Measurements from ENCODE around the gene CD8B.
"Not testable (repeated sequence)": the region's sequence is repeated elsewhere in the genome, so short reads cannot be mapped to it uniquely, and the experiment has no call there.

Gene CD8B

DNA sequence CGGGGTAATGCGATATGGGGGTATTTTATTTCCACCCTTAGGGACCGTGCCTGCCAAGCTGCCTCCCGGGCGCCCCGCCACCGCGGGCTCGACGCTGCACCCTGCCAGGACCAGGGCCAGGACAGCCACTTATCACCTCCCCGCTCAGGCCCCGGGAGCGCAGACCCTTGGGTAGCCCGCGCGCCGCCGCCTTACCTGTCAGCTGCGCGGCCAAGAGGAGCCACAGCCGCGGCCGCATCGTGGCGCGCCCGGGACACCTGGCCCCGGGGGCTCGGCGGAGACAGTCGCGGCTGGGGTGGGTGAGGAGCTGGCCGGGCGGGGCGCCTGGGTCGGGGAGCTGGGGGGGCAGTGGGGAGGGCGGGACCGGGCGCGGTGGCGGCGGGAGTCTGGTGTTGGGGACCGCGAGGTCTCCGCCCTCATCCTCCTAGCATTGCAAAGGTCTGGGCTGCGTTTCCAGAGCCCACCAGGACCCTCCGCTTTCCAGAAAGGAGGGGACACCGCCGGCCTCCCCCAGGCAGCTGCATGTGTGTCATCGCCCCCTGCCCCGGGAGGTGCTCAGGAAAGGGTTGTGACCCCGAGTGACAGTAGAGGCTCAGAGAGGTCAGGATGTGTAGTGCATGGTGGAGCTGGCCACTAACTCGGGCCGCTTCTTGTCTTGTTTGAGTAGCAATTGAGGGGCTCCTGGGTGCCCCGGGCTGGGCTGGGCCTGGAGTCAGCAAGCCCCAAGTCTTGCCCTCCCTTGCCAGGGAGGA, at the start of gene CD8B:
Gene CD8B, minus strand, starts transcription at position 259 of the 752 bp plus-strand sequence. Its CDS starts 21 bp downstream, at position 238.
- peak within 1 kb of the TSS; percentile 8 for H3K4me3 ChIP-seq (ENCODE audit: low read depth, low read length)

- not testable (repeated sequence) for H3K4me3 ChIP-seq (ENCODE audit: low read depth, low read length)
Measured at GRCh38 chr2:86905868-86906267, 44.2 kb upstream of the CD8B start.

DNA sequence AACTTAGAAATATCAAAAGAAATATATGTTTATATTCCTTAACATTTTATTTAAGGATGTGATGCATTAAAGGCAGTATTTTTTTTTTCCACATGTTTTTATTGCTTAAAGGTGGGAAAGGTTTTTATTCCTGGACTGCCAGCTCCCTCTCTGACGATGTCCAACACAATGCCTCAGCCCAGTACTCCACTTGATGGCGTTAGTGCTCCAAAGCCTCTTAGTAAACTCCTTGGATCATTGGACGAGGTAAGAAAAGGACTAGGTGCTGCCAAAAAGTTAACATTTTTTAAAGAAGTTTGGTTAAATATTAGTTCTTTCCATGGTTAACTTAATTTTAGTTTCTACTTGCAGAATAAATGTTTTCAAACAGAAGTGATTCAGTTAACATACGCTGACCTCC, 39.0 kb upstream of the CD8B start:
- H3K4me3 ChIP-seq (ENCODE audit: low read depth, low read length) = not testable (repeated sequence)

DNA sequence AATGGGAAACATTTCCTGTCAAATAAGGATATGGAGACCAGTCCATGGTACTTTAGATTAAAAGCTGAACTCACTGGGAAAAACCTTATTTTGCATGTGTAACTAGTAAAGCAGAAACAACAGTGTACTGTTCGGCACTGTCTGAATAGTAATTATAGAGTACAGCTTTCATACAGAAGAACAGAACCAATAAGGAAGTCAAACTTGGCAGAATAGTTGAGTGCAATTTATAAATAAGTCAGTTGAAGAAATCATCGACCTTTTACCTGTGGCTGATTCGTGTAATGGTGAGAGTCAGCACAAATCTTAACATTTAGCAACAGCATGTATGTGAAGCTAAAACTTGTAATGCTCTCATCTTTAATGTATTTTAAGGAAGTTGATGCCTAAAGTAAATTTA, 24.3 kb upstream of the CD8B start:
- H3K4me3 ChIP-seq (ENCODE audit: low read depth, low read length) = not testable (repeated sequence)

DNA sequence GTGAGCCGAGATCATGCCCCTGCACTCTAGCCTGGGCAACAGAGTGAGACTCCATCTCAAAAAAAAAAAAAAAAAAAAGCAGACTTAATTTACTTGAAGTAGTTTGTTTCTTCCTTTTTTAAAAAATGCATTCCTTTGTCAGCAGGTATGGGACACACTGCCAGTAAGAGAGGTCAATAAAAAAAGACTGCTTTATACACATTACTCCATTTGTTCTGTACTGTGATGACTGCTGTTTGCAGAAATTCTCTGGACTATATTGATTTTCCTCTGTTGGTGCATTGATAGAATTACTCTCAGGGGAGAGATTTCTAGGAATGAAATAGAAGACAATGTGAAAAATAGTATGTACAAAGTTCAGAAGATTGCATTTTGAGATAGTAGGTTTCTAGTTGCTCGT, 21.2 kb upstream of the CD8B start:
- H3K4me3 ChIP-seq (ENCODE audit: low read depth, low read length) = not testable (repeated sequence)

- not testable (repeated sequence) for H3K4me3 ChIP-seq (ENCODE audit: low read depth, low read length)
Measured at GRCh38 chr2:86882118-86882665, 20.5 kb upstream of the CD8B start.

GRCh38 chr2:86878986-86879385, 17.3 kb upstream of the CD8B start:
- H3K4me3 ChIP-seq (ENCODE audit: low read depth, low read length) = not testable (repeated sequence)

DNA sequence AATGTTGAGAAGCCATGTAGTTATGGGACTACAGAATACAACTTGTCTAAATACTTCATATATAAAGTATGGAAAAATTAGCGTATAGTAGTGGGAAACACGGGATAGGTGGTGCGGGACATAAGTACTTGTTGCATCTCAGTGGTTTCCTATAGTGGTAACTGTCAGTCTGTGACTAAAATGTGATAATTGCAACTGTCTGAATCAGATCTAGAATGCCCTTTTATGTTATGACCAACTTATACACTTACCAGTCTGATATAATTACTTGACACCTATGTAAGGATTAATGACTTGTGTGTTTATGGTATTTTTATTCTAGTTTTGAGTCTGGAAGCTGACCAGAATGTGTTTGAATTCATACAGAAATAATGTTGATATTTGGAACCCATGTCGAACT, 9.3 kb upstream of the CD8B start:
- not testable (repeated sequence) for H3K4me3 ChIP-seq (ENCODE audit: low read depth, low read length)

DNA sequence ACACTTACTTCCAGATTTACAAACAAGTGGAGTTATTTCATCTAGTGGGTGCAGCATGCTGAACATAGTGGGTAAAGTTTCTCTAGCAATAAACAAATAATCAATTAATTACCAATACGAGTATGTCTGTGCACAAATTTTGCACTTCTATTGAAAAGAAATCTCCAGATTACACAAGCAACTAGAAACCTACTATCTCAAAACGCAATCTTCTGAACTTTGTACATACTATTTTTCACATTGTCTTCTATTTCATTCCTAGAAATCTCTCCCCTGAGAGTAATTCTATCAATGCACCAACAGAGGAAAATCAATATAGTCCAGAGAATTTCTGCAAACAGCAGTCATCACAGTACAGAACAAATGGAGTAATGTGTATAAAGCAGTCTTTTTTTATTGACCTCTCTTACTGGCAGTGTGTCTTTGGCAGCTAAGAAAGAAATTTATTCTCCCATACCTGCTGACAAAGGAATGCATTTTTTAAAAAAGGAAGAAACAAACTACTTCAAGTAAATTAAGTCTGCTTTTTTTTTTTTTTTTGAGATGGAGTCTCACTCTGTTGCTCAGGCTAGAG, 7.3 kb upstream of the CD8B start:
- not testable (repeated sequence) for H3K4me3 ChIP-seq (ENCODE audit: low read depth, low read length)

DNA sequence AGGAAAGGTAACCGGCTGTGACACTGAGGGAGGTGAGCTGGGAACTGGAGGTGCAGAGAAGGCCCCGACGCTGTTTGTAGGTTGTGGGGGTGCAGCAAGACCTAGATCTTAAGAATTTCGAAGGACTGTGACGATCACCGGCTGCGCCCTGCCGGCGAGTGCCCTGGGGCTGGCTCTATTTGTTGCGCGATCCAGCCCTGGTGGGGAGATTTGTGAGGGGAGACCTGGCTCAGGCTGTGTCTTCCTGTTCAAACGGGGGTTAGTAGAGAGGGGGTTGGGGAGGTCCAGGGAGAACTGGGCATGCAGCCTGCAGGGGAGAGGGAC, 656 bp upstream of the CD8B start:
- not testable (repeated sequence) for H3K4me3 ChIP-seq (ENCODE audit: low read depth, low read length)

DNA sequence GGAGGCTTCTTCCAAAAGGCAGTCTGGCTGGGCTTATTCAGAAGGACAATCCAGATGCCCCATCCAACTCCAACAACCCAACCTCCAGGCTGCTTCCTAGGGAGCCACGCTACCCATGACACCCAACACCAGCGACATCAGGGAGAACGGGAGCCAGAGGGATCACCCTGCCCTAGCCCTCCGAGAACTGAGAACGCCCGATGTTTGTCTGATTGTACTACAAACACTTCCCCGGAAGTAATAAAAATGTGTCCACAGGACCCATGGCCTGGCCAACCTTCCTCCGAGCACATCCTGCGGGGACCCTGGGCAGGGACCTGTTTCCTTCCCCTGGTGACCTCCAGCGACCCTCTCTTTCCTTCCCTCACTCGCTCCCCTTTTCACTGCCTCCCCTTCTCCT, 511 bp downstream of the CD8B start:
- not testable (repeated sequence) for H3K4me3 ChIP-seq (ENCODE audit: low read depth, low read length)

- not testable (repeated sequence) for H3K4me3 ChIP-seq (ENCODE audit: low read depth, low read length)
Measured at GRCh38 chr2:86860573-86860972, 1.1 kb downstream of the CD8B start.

DNA sequence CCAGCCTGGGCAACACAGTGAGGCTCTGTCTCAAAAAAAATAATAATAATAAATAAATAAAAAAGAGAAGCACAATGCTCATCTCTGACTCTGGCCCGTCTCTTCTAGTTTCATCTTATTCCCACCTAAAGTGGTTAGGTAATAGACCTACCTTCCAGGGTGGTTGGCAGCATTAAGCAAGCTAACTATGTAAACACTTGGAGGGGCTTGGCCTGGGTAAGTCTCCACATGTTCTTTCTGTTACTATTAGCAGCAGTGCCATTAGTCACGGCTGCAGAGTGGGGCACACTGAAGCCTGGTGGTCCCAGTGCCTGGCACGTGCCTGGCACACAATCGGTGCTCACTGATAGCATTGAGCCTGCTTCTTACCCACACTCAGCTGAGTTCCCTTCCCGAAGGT, 4.0 kb downstream of the CD8B start:
- H3K4me3 ChIP-seq (ENCODE audit: low read depth, low read length) = not testable (repeated sequence)

- not testable (repeated sequence) for H3K4me3 ChIP-seq (ENCODE audit: low read depth, low read length)
Measured at GRCh38 chr2:86856498-86856897, 5.2 kb downstream of the CD8B start.

DNA sequence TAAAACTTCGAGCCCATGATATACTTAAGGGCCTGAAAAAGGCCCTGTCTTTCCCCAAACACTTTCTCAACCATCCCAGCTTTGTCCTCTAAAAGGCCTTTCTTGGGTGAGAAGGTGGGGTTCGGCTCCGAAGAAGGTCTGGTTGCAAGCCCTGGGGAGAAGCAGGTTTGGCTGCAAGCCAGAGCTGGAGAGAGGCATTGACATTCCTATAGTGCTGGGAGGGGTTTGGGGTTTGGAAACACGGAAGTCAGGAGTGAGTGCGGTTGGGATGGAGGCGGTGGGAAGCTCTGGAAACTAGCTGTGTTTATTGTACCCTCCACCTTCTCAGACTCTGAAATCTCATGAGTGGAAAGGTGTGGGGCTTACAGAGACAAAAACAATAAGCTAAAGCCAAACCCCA, 5.7 kb downstream of the CD8B start:
- H3K4me3 ChIP-seq (ENCODE audit: low read depth, low read length) = not testable (repeated sequence)

DNA sequence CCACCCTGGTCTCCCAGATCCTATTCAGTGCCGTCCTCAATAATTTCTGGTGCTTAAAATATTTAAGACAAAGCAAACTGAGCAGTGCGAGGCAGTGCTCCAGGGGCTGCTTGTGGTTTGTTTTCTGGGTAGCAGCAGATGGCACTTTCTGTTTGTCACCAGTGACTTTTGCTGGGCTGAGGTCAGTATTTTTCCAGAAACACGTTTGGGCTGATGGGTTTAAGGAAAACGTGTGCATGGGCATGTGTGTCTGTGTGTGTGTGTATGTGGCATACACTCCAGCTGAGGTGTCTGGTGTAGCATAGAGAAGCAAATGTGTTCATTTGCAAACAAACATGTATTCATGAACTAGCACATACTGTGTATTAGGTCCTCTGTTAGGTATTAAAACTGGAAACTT, 10.1 kb downstream of the CD8B start:
- not testable (repeated sequence) for H3K4me3 ChIP-seq (ENCODE audit: low read depth, low read length)

- not testable (repeated sequence) for H3K4me3 ChIP-seq (ENCODE audit: low read depth, low read length)
Measured at GRCh38 chr2:86842607-86843234, 19.0 kb downstream of the CD8B start.

DNA sequence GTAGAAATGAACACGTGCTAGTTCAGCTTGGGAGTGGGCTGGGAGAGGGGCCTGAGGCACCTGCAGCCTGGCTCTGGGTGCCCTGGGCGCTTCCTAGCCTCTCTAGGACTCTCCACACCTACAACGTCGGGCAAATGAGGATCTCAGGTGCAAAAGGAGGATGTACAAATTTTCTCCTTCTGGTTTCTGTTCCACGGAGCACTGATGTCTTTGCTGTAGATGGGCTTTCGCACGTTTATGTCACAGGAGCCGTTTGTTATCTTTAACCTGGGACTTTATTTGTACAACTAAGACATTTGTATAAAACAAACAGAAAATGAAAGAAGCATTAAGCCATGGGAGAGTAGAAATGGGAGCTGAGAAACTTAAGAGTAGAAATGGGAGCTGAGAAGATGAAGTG, 20.4 kb downstream of the CD8B start:
- not testable (repeated sequence) for H3K4me3 ChIP-seq (ENCODE audit: low read depth, low read length)

- H3K4me3 ChIP-seq (ENCODE audit: low read depth, low read length) = not testable (repeated sequence)
Measured at GRCh38 chr2:86839871-86840548, 21.7 kb downstream of the CD8B start.

- not testable (repeated sequence) for H3K4me3 ChIP-seq (ENCODE audit: low read depth, low read length)
Measured at GRCh38 chr2:86839455-86839854, 22.2 kb downstream of the CD8B start.

DNA sequence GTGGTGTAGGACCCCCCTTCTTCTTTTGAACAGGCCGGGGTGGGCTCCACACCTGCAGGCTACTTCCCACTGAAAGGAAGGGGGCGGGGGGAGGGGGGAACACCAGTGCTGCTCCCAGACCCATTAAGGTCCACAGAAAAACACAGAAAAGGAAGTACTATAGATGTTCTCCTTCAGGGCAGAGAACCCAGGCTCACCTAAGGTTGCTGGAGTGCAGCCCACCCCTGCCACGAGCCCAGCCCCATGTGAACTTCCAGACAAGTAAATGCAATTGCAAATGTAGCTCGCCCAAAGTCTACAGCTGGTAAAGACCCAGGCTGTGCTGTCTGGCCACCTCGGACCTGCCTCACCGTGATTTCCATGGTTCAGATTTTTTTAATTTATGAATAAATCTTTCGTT, 24.0 kb downstream of the CD8B start:
- not testable (repeated sequence) for H3K4me3 ChIP-seq (ENCODE audit: low read depth, low read length)
